VCaP (cell line): ENCODE data around the gene GPBP1L1.

Experiments used
- H3K27ac ChIP-seq: fragments of 450-650 bp; 2 replicates; pipeline ENCODE4 v1.5.1; 2017
- TF ChIP-seq, protein P1 (sequence below): fragments of 450-650 bp; conservative IDR thresholded peaks from 2 replicates; pipeline ENCODE4 v1.5.1; 2017; ENCODE audit warnings: mild to moderate bottlenecking, moderate library complexity

The GPBP1L1 gene

DNA sequence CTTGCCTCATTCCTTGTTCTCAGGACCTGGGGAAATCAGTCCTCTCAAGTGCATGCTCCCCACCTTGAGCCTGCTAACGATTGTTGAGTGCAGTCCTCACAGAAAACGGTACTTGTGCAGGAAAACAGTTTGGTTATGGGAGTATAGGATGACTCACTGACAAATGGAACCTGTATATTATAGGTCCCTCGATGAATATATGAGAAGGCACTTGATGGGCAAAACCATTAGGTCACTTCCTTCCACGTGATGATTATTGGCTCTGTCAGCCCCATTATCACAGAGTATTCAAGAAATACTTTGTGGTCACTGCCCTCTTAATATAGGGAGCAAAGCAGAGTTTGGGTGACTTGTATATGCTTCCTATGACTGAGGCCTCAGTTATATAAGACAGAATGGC, 68.7 kb downstream of the GPBP1L1 start:
- H3K27ac ChIP-seq = no peak overlapping the region
- TF ChIP-seq, protein P1, sequence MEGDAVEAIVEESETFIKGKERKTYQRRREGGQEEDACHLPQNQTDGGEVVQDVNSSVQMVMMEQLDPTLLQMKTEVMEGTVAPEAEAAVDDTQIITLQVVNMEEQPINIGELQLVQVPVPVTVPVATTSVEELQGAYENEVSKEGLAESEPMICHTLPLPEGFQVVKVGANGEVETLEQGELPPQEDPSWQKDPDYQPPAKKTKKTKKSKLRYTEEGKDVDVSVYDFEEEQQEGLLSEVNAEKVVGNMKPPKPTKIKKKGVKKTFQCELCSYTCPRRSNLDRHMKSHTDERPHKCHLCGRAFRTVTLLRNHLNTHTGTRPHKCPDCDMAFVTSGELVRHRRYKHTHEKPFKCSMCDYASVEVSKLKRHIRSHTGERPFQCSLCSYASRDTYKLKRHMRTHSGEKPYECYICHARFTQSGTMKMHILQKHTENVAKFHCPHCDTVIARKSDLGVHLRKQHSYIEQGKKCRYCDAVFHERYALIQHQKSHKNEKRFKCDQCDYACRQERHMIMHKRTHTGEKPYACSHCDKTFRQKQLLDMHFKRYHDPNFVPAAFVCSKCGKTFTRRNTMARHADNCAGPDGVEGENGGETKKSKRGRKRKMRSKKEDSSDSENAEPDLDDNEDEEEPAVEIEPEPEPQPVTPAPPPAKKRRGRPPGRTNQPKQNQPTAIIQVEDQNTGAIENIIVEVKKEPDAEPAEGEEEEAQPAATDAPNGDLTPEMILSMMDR = no peak

DNA sequence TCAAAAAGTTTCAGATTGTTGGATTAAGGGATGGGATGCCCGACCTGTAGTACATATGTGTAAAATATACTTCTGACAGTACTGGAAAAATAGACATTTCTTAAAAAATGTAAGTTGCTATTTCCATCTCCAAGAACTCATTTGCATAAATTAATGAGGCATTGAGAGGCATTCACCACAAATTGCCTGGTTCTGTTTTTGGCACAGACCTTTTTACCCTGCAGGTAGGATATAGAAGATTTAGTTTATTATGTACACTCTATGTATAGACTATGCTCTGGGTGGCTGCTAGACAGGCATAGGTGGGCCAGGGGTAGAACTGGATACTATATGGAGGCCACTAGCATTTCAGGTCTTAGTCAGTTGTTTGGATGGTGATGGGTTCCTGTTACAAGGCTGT, 70.4 kb downstream of the GPBP1L1 start:
- no peak overlapping the region for H3K27ac ChIP-seq
- TF ChIP-seq, protein P1 = no peak

GRCh38 chr1:45612941-45613579, 73.3 kb downstream of the GPBP1L1 start:
- TF ChIP-seq, protein P1 = no peak
- H3K27ac ChIP-seq = no peak overlapping the region

GRCh38 chr1:45610589-45611226, 75.6 kb downstream of the GPBP1L1 start:
- no peak overlapping the region for H3K27ac ChIP-seq
- TF ChIP-seq, protein P1 = no peak

DNA sequence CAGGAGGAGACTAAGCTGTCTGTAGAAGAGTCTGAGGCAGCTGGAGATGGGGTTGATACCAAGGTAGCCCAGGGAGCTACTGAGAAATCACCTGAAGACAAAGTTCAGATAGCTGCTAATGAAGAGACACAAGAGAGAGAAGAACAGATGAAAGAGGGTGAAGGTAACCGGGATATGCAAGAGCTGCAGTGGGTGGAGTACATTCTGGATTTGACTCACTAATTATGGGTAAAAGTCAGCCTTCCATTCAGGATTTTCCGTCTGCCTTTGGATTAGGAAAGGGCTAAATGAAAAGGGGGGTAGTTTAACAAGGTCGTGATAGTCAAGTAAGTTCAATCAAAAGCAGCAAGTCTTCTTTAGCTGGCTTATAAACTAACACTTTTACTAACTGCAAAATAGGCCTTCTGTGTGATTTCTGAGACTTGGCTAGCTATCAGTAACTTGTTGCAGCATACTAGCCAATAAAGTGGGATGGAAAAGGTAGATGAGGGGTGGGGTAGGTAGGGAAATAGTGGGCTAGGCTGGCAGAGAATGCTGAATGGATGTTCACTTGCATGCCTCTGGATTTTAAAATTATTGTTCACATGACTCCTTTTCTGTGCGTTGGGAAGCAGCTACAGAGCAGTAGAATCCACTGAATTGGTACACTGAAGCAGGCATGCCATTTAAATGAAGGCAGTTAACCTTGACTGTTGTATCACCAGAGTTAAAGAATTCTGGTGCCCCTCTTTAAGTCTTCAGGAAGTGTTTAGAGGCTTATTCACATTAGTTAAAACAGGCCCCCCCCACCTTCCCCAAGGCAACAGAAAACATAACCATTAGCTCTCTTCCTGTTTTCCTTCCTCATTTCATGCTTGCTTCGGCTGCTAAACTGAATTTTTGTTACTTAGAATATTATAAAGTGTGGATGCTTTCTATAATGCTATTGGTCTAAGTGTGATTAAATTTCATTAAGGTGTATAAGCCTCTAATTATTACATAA, 77.9 kb downstream of the GPBP1L1 start:
- TF ChIP-seq, protein P1 = no peak
- H3K27ac ChIP-seq = no peak overlapping the region

DNA sequence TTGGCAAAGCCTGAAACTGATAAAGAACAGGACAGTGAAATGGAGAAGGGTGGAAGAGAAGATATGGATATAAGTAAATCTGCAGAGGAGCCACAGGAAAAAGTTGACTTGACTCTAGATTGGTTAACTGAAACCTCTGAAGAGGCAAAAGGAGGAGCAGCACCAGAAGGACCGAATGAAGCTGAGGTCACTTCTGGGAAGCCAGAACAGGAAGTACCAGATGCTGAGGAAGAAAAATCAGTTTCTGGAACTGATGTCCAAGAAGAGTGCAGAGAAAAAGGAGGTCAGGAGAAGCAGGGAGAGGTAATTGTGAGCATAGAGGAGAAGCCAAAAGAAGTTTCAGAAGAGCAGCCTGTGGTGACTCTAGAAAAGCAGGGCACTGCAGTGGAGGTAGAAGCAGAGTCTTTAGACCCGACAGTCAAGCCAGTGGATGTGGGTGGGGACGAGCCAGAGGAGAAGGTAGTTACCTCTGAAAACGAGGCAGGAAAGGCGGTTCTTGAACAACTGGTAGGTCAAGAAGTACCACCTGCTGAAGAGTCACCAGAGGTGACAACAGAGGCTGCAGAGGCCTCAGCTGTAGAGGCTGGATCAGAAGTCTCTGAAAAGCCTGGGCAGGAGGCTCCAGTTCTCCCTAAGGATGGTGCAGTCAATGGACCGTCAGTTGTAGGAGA, 78.8 kb downstream of the GPBP1L1 start:
- H3K27ac ChIP-seq = no peak overlapping the region
- TF ChIP-seq, protein P1 = no peak
